Measurements from ENCODE around the gene GYPC. TPM values are rescaled to one million over a fixed set of nuclear protein-coding genes. Genes with fewer than 3 reads are reported as not detected.

The GYPC gene
- total RNA-seq, 2 donors from 2014 or later: 17.3 to 32.9 TPM

DNA sequence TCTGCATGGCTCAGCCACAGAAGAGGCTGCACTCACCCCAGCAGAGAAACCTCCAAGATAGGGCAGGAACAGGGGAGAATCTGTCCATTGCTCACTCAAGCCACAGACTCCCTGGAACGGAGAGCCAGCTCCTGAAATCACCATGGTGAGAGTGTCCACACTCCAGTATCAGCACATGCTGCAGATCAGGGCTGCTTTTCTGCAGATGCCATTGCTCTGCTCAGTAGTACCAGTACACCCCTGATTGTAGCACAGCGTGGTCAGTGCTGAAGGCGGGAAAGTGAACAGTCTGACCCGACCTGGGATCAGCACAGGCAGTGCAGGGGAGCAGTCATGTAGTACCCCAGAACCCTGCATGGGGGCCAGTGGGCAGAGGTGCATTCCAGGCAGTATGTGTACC, 73.9 kb downstream of the GYPC start:
- H3K36me3 ChIP-seq: no peaks in the 10 kb centered on the region
- no peak for DNase-seq (ENCODE audit: low spot score)
- no peaks in the 10 kb centered on the region for H3K9me3 ChIP-seq
- no peaks in the 10 kb centered on the region for H3K4me1 ChIP-seq (replicated peaks)
- no peak overlapping the region for H3K27ac ChIP-seq
- intact Hi-C loops (cut with DNase I): no loop called here
- TF ChIP-seq POLR2A (IDR thresholded peaks at IDR 0.05) (no peak), POLR2AphosphoS5 (IDR thresholded peaks at IDR 0.05) (no peak)
- TF ChIP-seq, protein P1, sequence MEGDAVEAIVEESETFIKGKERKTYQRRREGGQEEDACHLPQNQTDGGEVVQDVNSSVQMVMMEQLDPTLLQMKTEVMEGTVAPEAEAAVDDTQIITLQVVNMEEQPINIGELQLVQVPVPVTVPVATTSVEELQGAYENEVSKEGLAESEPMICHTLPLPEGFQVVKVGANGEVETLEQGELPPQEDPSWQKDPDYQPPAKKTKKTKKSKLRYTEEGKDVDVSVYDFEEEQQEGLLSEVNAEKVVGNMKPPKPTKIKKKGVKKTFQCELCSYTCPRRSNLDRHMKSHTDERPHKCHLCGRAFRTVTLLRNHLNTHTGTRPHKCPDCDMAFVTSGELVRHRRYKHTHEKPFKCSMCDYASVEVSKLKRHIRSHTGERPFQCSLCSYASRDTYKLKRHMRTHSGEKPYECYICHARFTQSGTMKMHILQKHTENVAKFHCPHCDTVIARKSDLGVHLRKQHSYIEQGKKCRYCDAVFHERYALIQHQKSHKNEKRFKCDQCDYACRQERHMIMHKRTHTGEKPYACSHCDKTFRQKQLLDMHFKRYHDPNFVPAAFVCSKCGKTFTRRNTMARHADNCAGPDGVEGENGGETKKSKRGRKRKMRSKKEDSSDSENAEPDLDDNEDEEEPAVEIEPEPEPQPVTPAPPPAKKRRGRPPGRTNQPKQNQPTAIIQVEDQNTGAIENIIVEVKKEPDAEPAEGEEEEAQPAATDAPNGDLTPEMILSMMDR (IDR thresholded peaks at IDR 0.05): no peak
- no peak overlapping the region for H3K4me3 ChIP-seq
- 85% methylated on average over 4 of the region's 4 CpGs for WGBS
- H3K27me3 ChIP-seq (replicated peaks; ENCODE audit: insufficient read depth): no peaks in the 10 kb centered on the region

DNA sequence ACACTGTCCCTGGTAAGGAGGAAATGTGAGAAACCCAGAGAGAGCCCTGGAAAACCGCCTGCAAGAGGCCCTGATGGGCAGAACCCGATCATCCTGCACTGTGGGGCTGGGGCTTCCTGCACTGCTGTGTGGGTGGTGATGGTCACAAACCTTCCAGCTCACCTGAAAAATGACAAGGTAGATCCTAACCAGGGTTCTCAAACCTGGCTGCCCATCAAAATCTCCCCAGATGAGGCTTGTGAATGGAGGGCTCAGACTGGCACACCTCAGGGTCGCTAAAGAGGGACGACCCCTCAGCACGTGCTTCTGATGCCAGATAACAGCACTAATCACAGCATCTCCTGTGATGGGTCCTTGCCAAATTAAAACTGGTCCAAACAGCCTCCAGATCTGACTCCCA, 74.7 kb downstream of the GYPC start:
- no peak overlapping the region for H3K4me3 ChIP-seq
- TF ChIP-seq, protein P1 (IDR thresholded peaks at IDR 0.05): no peak
- H3K4me1 ChIP-seq (replicated peaks): no peaks in the 10 kb centered on the region
- intact Hi-C loops (cut with DNase I): no loop called here
- no peak overlapping the region for H3K27ac ChIP-seq
- H3K27me3 ChIP-seq (replicated peaks; ENCODE audit: insufficient read depth): no peaks in the 10 kb centered on the region
- no peaks in the 10 kb centered on the region for H3K36me3 ChIP-seq
- 79% methylated on average over 5 of the region's 5 CpGs for WGBS
- no peaks in the 10 kb centered on the region for H3K9me3 ChIP-seq
- DNase-seq (ENCODE audit: low spot score): no peak

GRCh38 chr2:126731353-126731752, 75.4 kb downstream of the GYPC start:
- H3K36me3 ChIP-seq: no peaks in the 10 kb centered on the region
- WGBS: 79% methylated on average over 5 of the region's 5 CpGs
- no peak for DNase-seq (ENCODE audit: low spot score)

GRCh38 chr2:126732682-126733245, 76.8 kb downstream of the GYPC start:
- H3K27me3 ChIP-seq (replicated peaks; ENCODE audit: insufficient read depth): no peaks in the 10 kb centered on the region
- no peaks in the 10 kb centered on the region for H3K36me3 ChIP-seq
- no peaks in the 10 kb centered on the region for H3K4me1 ChIP-seq (replicated peaks)
- TF ChIP-seq, protein P1 (IDR thresholded peaks at IDR 0.05): no peak
- no peak for TF ChIP-seq POLR2A (IDR thresholded peaks at IDR 0.05)
- no peak for TF ChIP-seq POLR2AphosphoS5 (IDR thresholded peaks at IDR 0.05)
- H3K4me3 ChIP-seq: no peak overlapping the region
- no peak for DNase-seq (ENCODE audit: low spot score)
- intact Hi-C loops (cut with DNase I): no loop called here
- no peaks in the 10 kb centered on the region for H3K9me3 ChIP-seq
- 81% methylated on average over 7 of the region's 7 CpGs for WGBS
- no peak overlapping the region for H3K27ac ChIP-seq

More at GRCh38 chr2:126731353-126731752, 75.4 kb downstream of the GYPC start:
- intact Hi-C loops (cut with DNase I): no loop called here
- no peaks in the 10 kb centered on the region for H3K9me3 ChIP-seq
- TF ChIP-seq, protein P1 (IDR thresholded peaks at IDR 0.05): no peak
- TF ChIP-seq POLR2AphosphoS5 (IDR thresholded peaks at IDR 0.05) (no peak), POLR2A (IDR thresholded peaks at IDR 0.05) (no peak)
- H3K4me1 ChIP-seq (replicated peaks): no peaks in the 10 kb centered on the region
- no peak overlapping the region for H3K27ac ChIP-seq
- no peaks in the 10 kb centered on the region for H3K27me3 ChIP-seq (replicated peaks; ENCODE audit: insufficient read depth)
- no peak overlapping the region for H3K4me3 ChIP-seq

DNA sequence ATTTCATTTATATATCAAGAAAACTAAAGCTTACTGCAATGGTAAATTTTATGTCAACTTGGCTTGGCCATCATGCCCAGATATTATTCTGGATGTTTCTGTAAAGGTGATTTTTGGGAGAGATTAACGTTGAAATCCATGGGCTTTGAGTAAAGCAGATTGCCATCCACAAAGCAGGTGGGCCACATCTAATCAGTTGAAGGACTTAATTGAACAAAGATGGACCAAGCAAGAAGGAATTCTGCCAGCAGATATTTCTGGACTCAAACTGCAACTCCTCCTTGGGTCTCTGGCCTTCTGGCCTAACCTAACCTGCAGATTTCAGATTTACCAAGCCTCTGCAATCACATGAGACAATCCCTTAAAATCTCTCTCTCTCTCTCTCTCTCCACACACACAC, 77.8 kb downstream of the GYPC start:
- intact Hi-C loops (cut with DNase I): no loop called here
- no peaks in the 10 kb centered on the region for H3K27me3 ChIP-seq (replicated peaks; ENCODE audit: insufficient read depth)
- no peaks in the 10 kb centered on the region for H3K4me1 ChIP-seq (replicated peaks)
- no peak overlapping the region for H3K4me3 ChIP-seq
- no peaks in the 10 kb centered on the region for H3K9me3 ChIP-seq
- no peaks in the 10 kb centered on the region for H3K36me3 ChIP-seq
- WGBS: 88% methylated on average over 1 of the region's 1 CpG
- H3K27ac ChIP-seq: no peak overlapping the region
- TF ChIP-seq POLR2A (IDR thresholded peaks at IDR 0.05) (no peak), POLR2AphosphoS5 (IDR thresholded peaks at IDR 0.05) (no peak)
- TF ChIP-seq, protein P1 (IDR thresholded peaks at IDR 0.05): no peak
- no peak for DNase-seq (ENCODE audit: low spot score)

Data from prostate gland (tissue), 2 donors.